ENCODE measurements around the gene FMN1.
A peak's percentile ranks its signal among the peaks of the same experiment; 100 is the strongest.

FMN1 gene

DNA sequence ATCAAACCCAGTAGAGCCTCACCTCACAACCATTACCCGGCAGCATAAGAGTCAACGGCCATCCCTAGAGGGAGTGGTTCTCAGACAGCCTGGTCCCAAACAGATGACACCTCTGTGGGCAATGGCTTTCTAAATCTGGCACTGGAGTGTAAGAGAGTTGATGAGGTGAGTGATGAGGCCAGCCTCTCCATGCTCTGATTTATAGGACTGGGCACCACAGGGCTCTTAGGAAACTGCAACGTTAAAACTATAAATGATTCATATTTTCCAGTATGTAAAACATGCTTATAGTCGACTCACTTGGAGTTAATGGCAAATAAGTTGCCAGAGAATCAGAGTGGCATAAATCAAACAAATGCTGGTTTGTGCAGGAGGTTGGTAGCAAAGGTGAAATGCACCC, 289.0 kb downstream of the FMN1 start:
- Mint-ChIP-seq H3K27ac (no peak overlapping the region), H3K9me3 (no peaks in the 10 kb centered on the region), H3K27me3 (ENCODE audit: low read depth, poor library complexity) (peaks cover 2% of the 10 kb centered on the region), H3K4me3 (no peak overlapping the region), H3K4me1 (peaks cover 55% of the 10 kb centered on the region), H3K36me3 (ENCODE audit: low read depth) (peaks cover 14% of the 10 kb centered on the region)
- no peak for DNase-seq
- TF ChIP-seq, protein P1, sequence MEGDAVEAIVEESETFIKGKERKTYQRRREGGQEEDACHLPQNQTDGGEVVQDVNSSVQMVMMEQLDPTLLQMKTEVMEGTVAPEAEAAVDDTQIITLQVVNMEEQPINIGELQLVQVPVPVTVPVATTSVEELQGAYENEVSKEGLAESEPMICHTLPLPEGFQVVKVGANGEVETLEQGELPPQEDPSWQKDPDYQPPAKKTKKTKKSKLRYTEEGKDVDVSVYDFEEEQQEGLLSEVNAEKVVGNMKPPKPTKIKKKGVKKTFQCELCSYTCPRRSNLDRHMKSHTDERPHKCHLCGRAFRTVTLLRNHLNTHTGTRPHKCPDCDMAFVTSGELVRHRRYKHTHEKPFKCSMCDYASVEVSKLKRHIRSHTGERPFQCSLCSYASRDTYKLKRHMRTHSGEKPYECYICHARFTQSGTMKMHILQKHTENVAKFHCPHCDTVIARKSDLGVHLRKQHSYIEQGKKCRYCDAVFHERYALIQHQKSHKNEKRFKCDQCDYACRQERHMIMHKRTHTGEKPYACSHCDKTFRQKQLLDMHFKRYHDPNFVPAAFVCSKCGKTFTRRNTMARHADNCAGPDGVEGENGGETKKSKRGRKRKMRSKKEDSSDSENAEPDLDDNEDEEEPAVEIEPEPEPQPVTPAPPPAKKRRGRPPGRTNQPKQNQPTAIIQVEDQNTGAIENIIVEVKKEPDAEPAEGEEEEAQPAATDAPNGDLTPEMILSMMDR (IDR thresholded peaks at IDR 0.05), result no peak

GRCh38 chr15:32904448-32904847, 290.1 kb downstream of the FMN1 start:
- TF ChIP-seq, protein P1 (IDR thresholded peaks at IDR 0.05), result no peak
- H3K9me3 Mint-ChIP-seq, result no peaks in the 10 kb centered on the region
- H3K4me1 Mint-ChIP-seq, result peaks cover 54% of the 10 kb centered on the region
- H3K4me3 Mint-ChIP-seq, result no peak overlapping the region
- H3K36me3 Mint-ChIP-seq (ENCODE audit: low read depth), result peaks cover 14% of the 10 kb centered on the region
- no peaks in the 10 kb centered on the region for H3K27me3 Mint-ChIP-seq (ENCODE audit: low read depth, poor library complexity)
- no peak for DNase-seq
- no peak overlapping the region for H3K27ac Mint-ChIP-seq

DNA sequence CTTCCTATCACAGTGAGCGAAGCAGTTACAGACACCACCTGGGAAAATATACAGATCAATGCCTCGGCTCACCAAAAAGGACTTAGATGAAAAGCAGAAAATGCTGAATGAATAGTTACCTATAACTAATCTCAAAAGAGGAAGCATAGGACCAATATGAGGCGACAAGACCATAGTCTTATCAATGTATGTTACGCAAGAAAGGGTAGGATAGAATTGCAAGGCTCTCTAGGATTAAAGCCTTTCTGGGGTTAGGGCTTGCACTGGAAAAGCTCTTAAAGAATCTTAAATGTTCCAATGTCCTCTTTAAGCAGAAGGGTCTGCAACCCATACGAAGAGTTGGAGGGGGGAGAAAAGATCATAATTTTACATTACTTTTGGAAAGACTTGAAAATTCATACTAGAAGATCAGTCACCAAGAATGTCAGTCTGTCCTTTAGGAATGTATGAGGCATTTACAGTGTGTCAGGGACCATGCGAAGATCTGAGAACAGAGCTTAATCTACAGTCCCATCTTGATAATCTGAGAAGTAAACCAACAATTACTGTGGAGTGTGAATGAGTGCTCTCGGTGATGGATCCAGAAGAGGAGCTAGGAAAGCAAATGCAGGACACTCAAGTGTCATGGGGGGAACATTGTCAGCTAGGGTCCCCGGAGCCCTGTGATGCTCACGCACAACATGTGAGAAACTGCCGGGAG, 290.8 kb downstream of the FMN1 start:
- Mint-ChIP-seq H3K36me3 (ENCODE audit: low read depth) (peaks cover 14% of the 10 kb centered on the region), H3K9me3 (no peaks in the 10 kb centered on the region), H3K27me3 (ENCODE audit: low read depth, poor library complexity) (no peaks in the 10 kb centered on the region), H3K27ac (no peak overlapping the region), H3K4me3 (no peak overlapping the region), H3K4me1 (peaks cover 54% of the 10 kb centered on the region)
- TF ChIP-seq, protein P1 (IDR thresholded peaks at IDR 0.05), result no peak
- no peak for DNase-seq

- TF ChIP-seq, protein P1 (IDR thresholded peaks at IDR 0.05), result no peak
- Mint-ChIP-seq H3K9me3 (no peaks in the 10 kb centered on the region), H3K27me3 (ENCODE audit: low read depth, poor library complexity) (no peaks in the 10 kb centered on the region), H3K4me3 (no peak overlapping the region), H3K4me1 (peaks cover 57% of the 10 kb centered on the region), H3K27ac (no peak overlapping the region), H3K36me3 (ENCODE audit: low read depth) (peaks cover 16% of the 10 kb centered on the region)
- DNase-seq, result no peak
Measured at GRCh38 chr15:32901995-32902394, 292.5 kb downstream of the FMN1 start.

DNA sequence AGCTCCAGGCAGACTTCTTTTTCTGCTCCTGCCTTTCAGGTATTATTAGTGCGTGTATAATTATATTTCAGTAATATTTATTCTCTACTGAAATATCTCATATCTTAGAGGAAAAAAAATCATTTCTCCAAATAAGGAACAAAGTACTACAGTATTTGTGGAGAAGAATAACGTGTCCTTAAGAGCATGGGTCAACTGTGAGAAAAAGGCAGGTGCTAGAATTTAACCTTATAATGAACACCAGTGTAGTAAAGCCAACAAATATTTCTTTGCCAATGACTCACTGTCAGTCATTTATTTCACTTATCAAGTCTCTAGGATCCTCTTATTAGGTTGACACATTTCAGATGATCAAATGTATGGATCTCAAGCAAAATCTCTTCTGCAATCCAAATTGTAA, 293.3 kb downstream of the FMN1 start:
- Mint-ChIP-seq H3K9me3 (no peaks in the 10 kb centered on the region), H3K4me3 (no peak overlapping the region), H3K36me3 (ENCODE audit: low read depth) (peaks cover 25% of the 10 kb centered on the region), H3K27me3 (ENCODE audit: low read depth, poor library complexity) (no peaks in the 10 kb centered on the region), H3K4me1 (peaks cover 57% of the 10 kb centered on the region), H3K27ac (no peak overlapping the region)
- DNase-seq, result no peak
- TF ChIP-seq, protein P1 (IDR thresholded peaks at IDR 0.05), result no peak

DNA sequence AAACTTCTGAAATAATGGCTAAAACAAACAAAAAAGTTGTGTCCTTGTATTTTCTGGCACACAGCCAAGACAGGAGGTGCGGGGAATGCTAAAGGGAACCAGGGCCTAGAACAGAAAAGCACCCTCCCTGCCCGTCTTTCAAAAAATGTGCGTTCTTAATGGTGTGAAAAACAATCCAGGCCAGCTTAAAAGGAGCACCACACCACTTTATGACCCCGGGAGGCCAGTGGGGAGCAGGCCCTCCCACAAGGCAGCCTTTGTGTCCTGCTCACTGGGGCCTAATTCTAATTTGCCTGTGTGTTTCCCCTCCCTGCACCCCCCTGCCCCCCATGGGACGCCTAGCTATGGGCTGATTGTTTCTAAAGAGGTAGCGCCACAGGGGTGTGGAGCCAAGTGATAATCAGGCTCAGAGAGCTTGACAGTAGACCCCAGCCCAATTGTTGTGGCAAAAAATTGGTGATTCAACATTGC, 295.4 kb downstream of the FMN1 start:
- TF ChIP-seq, protein P1 (IDR thresholded peaks at IDR 0.05), result no peak
- Mint-ChIP-seq H3K27me3 (ENCODE audit: low read depth, poor library complexity) (no peaks in the 10 kb centered on the region), H3K9me3 (no peaks in the 10 kb centered on the region), H3K27ac (peak overlapping the region; percentile 89), H3K4me3 (peak overlapping the region; percentile 26), H3K4me1 (peaks cover 47% of the 10 kb centered on the region), H3K36me3 (ENCODE audit: low read depth) (peaks cover 29% of the 10 kb centered on the region)
- peak; percentile 52 for DNase-seq

Measured in nephron progenitor cell (in vitro differentiated cells).